HepG2 (cell line): ENCODE data around the gene PHF10. TPM values are rescaled to one million over a fixed set of nuclear protein-coding genes. Genes with fewer than 3 reads are reported as not detected.

Source experiments
- FOXA1 ChIP-seq, 2 experiments: fragments of 450-650 bp in 1 of 2; sonication (generic) in 1 of 2; formaldehyde crosslinking in 1 of 2; IDR thresholded peaks; 2 replicates each; pipeline versions ENCODE4 v1.4.0 to v1.6.1; 2016 to 2020; ENCODE audit warnings: missing genetic modification reagents in 1 of 2
- FOXP1 ChIP-seq, 2 experiments: fragments of 450-650 bp in 1 of 2; IDR thresholded peaks; 2 replicates each; pipeline ENCODE4 v1.6.1; 2017 to 2018; ENCODE audit warnings: antibody characterized with exemption in 1 of 2
- GABPA ChIP-seq, 2 experiments: IDR thresholded peaks; 2 replicates each; pipeline ENCODE4 v1.6.1; 2011 to 2016; ENCODE audit warnings: low read depth in 2 of 2, low read length in 1 of 2, missing biosample characterization in 1 of 2, missing genetic modification characterization in 1 of 2
- HNF1B ChIP-seq: sonication (generic); formaldehyde crosslinking; IDR thresholded peaks from 2 replicates; pipeline ENCODE4 v1.5.1; 2020; ENCODE audit warnings: mild to moderate bottlenecking, moderate library complexity, missing genetic modification reagents
- JARID2 ChIP-seq: sonication (generic); formaldehyde crosslinking; IDR thresholded peaks from 2 replicates; pipeline ENCODE4 v1.8.1; 2023; ENCODE audit warnings: missing genetic modification reagents, inconsistent platforms; ENCODE audit not compliant: insufficient replicate concordance
- LCORL ChIP-seq, 2 experiments: fragments of 450-650 bp in 1 of 2; sonication (generic) in 1 of 2; formaldehyde crosslinking in 1 of 2; IDR thresholded peaks; 2 replicates each; pipeline versions ENCODE4 v1.5.0 to v1.6.1; 2017 to 2020; ENCODE audit warnings: antibody characterized with exemption in 1 of 2, missing genetic modification reagents in 1 of 2
- NR2F6 ChIP-seq, 2 experiments: IDR thresholded peaks; 2 replicates each; pipeline ENCODE4 v1.6.1; 2016; ENCODE audit warnings: antibody characterized with exemption in 1 of 2, mild to moderate bottlenecking in 1 of 2
- PRMT3 ChIP-seq: sonication (generic); formaldehyde crosslinking; IDR thresholded peaks from 2 replicates; pipeline ENCODE4 v1.8.1; 2022; ENCODE audit warnings: low read depth, mild to moderate bottlenecking, moderate library complexity, missing genetic modification reagents, borderline replicate concordance
- RBM22 ChIP-seq: fragments of 200-400 bp; formaldehyde crosslinking; optimal IDR thresholded peaks from 2 replicates; pipeline ENCODE3; 2017; ENCODE audit warnings: mild to moderate bottlenecking, low read length, moderate library complexity
- SUZ12 ChIP-seq: fragments of 150-350 bp; IDR thresholded peaks from 2 replicates; pipeline ENCODE4 v1.6.1; 2014; ENCODE audit warnings: low read depth, low read length
- ZBTB7A ChIP-seq: sonication (generic); formaldehyde crosslinking; IDR thresholded peaks from 2 replicates; pipeline ENCODE4 v1.8.0; 2022; ENCODE audit warnings: mild to moderate bottlenecking, missing genetic modification reagents
- ZKSCAN8 ChIP-seq: IDR thresholded peaks from 2 replicates; pipeline ENCODE4 v1.6.1; 2016; ENCODE audit warnings: borderline replicate concordance, missing genetic modification reagents, missing compliant biosample characterization
- ZMAT5 ChIP-seq: sonication (generic); formaldehyde crosslinking; IDR thresholded peaks from 2 replicates; pipeline ENCODE4 v1.5.0; 2020; ENCODE audit warnings: mild to moderate bottlenecking, low read depth, missing genetic modification reagents, borderline replicate concordance
- ZNF382 ChIP-seq: sonication (generic); formaldehyde crosslinking; IDR thresholded peaks from 2 replicates; pipeline ENCODE4 v1.5.0; 2020; ENCODE audit warnings: missing genetic modification reagents, mild to moderate bottlenecking, borderline replicate concordance
- ZNF484 ChIP-seq: sonication (generic); formaldehyde crosslinking; IDR thresholded peaks from 2 replicates; pipeline ENCODE4 v1.5.1; 2020; ENCODE audit warnings: mild to moderate bottlenecking, low read depth, missing genetic modification reagents, borderline replicate concordance
- ZNF546 ChIP-seq: sonication (generic); formaldehyde crosslinking; conservative IDR thresholded peaks from 2 replicates; pipeline ENCODE4 v1.8.1; 2023; ENCODE audit warnings: mild to moderate bottlenecking, missing genetic modification reagents
- ZNF547 ChIP-seq: sonication (generic); formaldehyde crosslinking; IDR thresholded peaks from 2 replicates; pipeline ENCODE4 v1.5.1; 2020; ENCODE audit warnings: mild to moderate bottlenecking, missing genetic modification reagents
- ZNF567 ChIP-seq: sonication (generic); formaldehyde crosslinking; IDR thresholded peaks from 2 replicates; pipeline ENCODE4 v1.8.1; 2023; ENCODE audit warnings: mild to moderate bottlenecking, missing genetic modification reagents, borderline replicate concordance
- ZNF792 ChIP-seq: IDR thresholded peaks from 2 replicates; pipeline ENCODE4 v1.6.1; 2016
- ZNF879 ChIP-seq: sonication (generic); formaldehyde crosslinking; IDR thresholded peaks from 2 replicates; pipeline ENCODE4 v1.8.1; 2023; ENCODE audit warnings: missing genetic modification reagents
- polyA plus RNA-seq, 8 experiments: library from polyadenylated mRNA; depleted of rRNA in 3 of 8; stranded (reverse) in 7 of 8; unstranded in 1 of 8; fragments of >200 nt; fragmentation: Illumina TruSeq in 4 of 8; extraction: Trizol in 4 of 8; gene quantifications; 2 replicates each; pipeline versions ENCODE4 v1.2.1 to v1.2.3, GENCODE V29; 2011 to 2016; ENCODE audit warnings: low read depth in 4 of 8, missing spikeins in 1 of 8, mixed read lengths in 1 of 8; ENCODE audit not compliant: insufficient read depth in 1 of 8
- total RNA-seq, 5 experiments: library from RNA; depleted of rRNA; stranded (reverse); fragments of >200 nt; fragmentation: Illumina TruSeq; extraction: Trizol; gene quantifications; 2 replicates each; pipeline ENCODE4 v1.2.3, GENCODE V29; 2016; ENCODE audit warnings: low read depth in 1 of 5
- TF ChIP-seq, protein P1 (sequence below): sonication (generic); formaldehyde crosslinking; IDR thresholded peaks from 2 replicates; pipeline ENCODE4 v1.4.0; 2020; ENCODE audit warnings: missing genetic modification reagents
- TF ChIP-seq, protein P2 (sequence below): sonication (generic); formaldehyde crosslinking; IDR thresholded peaks from 2 replicates; pipeline ENCODE4 v1.5.0; 2020; ENCODE audit warnings: missing genetic modification reagents
- TF ChIP-seq, protein P3 (sequence below): sonication (generic); formaldehyde crosslinking; IDR thresholded peaks from 2 replicates; pipeline ENCODE4 v1.8.0; 2022; ENCODE audit warnings: mild to moderate bottlenecking, missing genetic modification reagents

PHF10 gene
- total and polyA plus RNA-seq, 2 of the 13 experiments (the other 11 are each of a cell fraction or from before 2014, with no cell fraction given), result 42.1 to 84.1 TPM

- TF ChIP-seq ZBTB7A (CRISPR knock-in tag) (no peak), SUZ12 (no peak), GABPA (IDR thresholded peaks at IDR 0.05; ENCODE audit: low read depth, low read length) (no peak), GABPA (CRISPR knock-in tag; IDR thresholded peaks at IDR 0.05; ENCODE audit: low read depth) (no peak), NR2F6 (IDR thresholded peaks at IDR 0.05) (0 out of 2 replicates have a peak, but pooled peaks have one; percentile 15), NR2F6 (CRISPR knock-in tag; IDR thresholded peaks at IDR 0.05) (no peak), ZNF382 (CRISPR knock-in tag) (no peak), PRMT3 (CRISPR knock-in tag) (no peak), JARID2 (CRISPR knock-in tag) (no peak), ZMAT5 (no peak), RBM22 (peak; percentile 24), ZNF879 (no peak), HNF1B (0 out of 2 replicates have a peak, but pooled peaks have one; percentile 12), FOXA1 (IDR thresholded peaks at IDR 0.05) (no peak), FOXA1 (CRISPR knock-in tag; IDR thresholded peaks at IDR 0.05) (0 out of 2 replicates have a peak, but pooled peaks have one; percentile 9), FOXP1 (IDR thresholded peaks at IDR 0.05) (no peak), FOXP1 (CRISPR knock-in tag; IDR thresholded peaks at IDR 0.05) (no peak), LCORL (IDR thresholded peaks at IDR 0.05) (no peak), LCORL (CRISPR knock-in tag; IDR thresholded peaks at IDR 0.05) (no peak), ZNF792 (CRISPR knock-in tag) (no peak), ZNF547 (CRISPR knock-in tag) (peak; percentile 76; the same call in 1 of the 2 replicates), ZNF546 (CRISPR knock-in tag) (no peak), ZNF484 (no peak), ZKSCAN8 (CRISPR knock-in tag) (no peak), ZNF567 (CRISPR knock-in tag) (no peak)
- TF ChIP-seq, protein P1, sequence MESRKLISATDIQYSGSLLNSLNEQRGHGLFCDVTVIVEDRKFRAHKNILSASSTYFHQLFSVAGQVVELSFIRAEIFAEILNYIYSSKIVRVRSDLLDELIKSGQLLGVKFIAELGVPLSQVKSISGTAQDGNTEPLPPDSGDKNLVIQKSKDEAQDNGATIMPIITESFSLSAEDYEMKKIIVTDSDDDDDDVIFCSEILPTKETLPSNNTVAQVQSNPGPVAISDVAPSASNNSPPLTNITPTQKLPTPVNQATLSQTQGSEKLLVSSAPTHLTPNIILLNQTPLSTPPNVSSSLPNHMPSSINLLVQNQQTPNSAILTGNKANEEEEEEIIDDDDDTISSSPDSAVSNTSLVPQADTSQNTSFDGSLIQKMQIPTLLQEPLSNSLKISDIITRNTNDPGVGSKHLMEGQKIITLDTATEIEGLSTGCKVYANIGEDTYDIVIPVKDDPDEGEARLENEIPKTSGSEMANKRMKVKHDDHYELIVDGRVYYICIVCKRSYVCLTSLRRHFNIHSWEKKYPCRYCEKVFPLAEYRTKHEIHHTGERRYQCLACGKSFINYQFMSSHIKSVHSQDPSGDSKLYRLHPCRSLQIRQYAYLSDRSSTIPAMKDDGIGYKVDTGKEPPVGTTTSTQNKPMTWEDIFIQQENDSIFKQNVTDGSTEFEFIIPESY (CRISPR knock-in tag), result no peak
- TF ChIP-seq, protein P2, sequence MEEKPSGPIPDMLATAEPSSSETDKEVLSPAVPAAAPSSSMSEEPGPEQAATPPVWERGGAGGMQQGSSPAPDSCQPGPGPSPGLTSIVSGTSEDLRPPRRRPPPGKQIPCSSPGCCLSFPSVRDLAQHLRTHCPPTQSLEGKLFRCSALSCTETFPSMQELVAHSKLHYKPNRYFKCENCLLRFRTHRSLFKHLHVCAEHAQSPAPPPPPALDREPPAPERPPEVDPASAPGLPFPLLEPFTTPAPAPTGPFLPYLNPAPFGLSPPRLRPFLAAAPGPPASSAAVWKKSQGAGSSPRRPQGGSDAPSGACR (CRISPR knock-in tag), result peak; percentile 59; the same call in 1 of the 2 replicates
- TF ChIP-seq, protein P3, sequence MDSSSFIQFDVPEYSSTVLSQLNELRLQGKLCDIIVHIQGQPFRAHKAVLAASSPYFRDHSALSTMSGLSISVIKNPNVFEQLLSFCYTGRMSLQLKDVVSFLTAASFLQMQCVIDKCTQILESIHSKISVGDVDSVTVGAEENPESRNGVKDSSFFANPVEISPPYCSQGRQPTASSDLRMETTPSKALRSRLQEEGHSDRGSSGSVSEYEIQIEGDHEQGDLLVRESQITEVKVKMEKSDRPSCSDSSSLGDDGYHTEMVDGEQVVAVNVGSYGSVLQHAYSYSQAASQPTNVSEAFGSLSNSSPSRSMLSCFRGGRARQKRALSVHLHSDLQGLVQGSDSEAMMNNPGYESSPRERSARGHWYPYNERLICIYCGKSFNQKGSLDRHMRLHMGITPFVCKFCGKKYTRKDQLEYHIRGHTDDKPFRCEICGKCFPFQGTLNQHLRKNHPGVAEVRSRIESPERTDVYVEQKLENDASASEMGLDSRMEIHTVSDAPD (CRISPR knock-in tag), result no peak
Observed at GRCh38 chr6:169723200-169723909, 945 bp downstream of the PHF10 start (continued).
